Measurements from ENCODE around the gene NINJ2.

NINJ2 gene

GRCh38 chr12:569091-569676, 94.1 kb downstream of the NINJ2 start:
- DNase-seq (ENCODE audit: low read depth) = no peak

- DNase-seq (ENCODE audit: low read depth) = no peak
Observed at GRCh38 chr12:568486-568885, 94.8 kb downstream of the NINJ2 start.

- no peak for DNase-seq (ENCODE audit: low read depth)
Observed at GRCh38 chr12:565589-566105, 97.6 kb downstream of the NINJ2 start.

DNA sequence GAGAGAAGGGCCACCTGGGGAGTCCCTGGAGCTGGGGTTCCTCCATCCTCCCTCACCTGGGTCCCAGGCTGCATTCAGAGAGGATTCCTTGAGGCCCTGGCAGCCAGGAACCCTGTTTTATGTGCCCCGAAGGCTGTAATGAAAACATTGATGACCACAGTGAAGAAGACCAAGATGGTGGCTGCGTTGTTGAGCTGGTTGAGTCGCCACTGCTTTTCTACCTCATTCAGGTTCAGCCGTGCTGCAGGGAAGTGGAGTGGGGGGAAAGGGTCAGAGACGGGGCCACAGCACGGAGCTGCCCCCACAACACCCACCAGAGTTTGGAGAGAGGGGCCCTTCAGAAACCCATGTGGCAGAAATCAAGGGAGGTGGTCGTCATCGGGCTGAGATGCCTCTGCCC, 98.1 kb downstream of the NINJ2 start:
- DNase-seq (ENCODE audit: low read depth) = no peak

GRCh38 chr12:563787-564298, 99.4 kb downstream of the NINJ2 start:
- no peak for DNase-seq (ENCODE audit: low read depth)

DNA sequence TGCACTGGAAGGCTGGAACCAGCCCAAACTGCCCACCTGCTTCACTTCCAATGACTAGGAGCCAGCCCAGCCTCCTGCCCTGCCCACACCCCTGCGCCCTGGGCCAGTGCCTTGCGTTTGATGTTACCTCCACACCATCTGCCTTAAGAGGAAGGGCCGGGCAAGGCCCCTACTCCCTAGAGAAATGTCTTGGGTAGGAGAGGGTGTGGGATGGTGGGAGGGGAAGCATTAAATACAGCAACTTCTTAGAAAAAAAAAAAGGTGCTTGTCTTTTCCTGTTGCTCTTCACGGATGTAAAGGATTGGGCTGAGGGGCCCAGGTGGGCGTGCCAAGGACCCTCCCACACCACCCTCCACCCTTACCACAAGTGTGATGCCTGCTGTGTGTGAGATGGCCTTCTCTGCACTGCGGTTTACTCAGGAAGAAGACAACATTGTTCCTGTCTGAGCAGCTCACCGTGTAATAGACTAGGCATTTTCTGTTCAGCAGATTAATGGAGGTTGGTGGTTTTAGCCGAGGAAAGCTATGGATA, 99.9 kb downstream of the NINJ2 start:
- peak; percentile 25 for DNase-seq (ENCODE audit: low read depth)

DNA sequence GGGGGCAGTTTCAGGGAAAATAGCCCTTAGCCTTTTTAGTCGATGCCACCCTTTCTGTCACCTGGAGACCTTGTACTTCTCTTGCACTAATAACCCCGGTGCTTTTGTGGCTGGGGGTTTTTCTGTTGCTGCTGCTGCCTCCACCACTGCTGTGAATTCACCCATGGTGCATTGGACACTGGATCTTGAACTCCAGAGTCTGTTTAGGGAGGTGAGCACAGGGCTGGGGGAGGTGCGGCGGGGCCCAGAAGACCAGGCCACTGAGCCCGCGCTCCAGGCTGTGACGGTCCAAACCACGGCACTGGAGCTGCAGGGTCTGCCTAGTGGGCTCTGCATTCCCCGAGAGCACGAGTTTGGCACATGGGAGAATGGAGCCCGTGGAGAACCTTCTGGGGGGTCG, 100.6 kb downstream of the NINJ2 start:
- DNase-seq (ENCODE audit: low read depth) = no peak

GRCh38 chr12:561908-562593, 101.2 kb downstream of the NINJ2 start:
- DNase-seq (ENCODE audit: low read depth) = no peak

DNA sequence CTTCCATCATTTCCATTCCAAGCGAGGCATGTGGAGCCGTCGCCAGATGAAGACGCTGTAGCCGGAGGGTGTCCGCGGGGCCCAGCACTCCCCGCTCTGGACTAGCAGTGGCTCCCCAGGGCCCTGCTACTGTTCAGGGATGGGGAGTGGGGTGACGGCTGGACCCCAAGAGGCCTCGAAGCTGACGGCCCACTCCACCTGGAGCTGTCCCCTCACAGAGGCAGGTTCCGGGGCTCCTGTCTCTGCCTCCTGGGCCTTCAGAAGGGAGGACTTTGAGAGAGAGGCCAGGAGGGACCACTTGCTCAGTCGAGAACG, 101.9 kb downstream of the NINJ2 start:
- no peak for DNase-seq (ENCODE audit: low read depth)

DNA sequence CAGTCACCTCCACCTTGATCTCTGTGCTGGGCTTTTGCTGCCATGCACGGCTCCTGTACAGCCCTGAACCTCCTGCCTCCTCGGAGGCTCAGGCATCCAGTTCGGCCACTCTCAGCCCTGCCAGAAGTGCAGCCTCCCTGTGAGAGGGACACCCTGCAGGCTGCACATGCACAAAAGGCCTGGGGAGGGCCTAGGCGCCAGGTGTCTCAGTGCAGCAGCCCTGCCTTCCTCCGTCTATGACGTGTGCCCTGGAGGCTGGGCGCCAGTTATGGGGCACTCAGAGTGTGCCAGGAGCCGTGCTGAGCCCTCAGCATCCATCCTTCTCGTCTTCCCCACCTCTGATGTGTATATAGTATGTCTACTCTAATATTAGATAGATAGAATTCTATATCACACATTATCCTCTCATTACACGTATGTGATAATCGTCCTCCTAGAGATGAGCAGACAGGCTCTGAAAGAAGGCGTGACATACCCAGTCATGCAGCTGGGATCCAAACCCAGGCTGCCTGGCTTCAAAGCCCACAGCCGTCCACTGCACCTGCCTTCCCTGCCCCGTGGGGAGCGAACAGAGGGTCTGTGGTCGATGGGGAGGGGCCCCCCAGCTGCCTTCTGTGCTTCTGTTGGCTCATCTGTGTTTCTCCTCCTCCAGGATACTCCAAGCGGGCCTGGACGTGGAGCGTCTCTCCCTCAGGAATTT, 102.4 kb downstream of the NINJ2 start:
- DNase-seq (ENCODE audit: low read depth) = no peak

GRCh38 chr12:559906-560455, 103.3 kb downstream of the NINJ2 start:
- DNase-seq (ENCODE audit: low read depth) = no peak

DNA sequence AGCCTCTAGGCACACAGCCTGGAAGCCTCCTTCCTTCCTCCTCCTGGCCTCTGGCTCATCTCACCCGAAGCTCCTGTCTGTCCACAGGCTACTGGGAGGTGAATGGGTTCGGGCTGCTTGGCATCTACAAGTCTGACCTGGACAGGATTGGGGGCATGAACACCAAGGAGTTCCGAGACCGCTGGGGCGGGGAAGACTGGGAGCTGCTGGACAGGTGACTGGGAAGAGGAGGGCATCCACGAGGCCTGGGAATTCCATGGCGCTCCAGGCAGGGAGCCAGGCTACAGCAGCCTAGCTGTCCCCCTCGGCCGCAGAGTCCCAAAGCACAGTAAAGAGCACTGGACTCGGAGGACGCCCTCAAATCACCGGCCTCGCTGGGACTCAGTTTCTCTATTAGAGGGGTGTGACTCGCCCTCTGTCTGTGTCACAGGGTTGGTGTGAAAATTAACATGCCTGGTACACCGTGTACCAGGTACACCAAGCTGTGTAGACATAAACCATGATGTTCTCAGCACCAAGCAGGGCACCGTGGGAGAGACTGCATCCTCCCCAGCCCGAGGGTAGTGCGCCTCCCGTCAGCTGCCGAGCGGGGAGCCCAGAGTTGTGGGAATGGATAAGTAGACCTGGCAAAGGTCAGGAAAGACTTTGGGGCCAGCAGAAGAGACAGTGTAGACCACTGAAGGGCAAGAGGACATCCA, 103.9 kb downstream of the NINJ2 start:
- no peak for DNase-seq (ENCODE audit: low read depth)

GRCh38 chr12:558580-558979, 104.7 kb downstream of the NINJ2 start:
- no peak for DNase-seq (ENCODE audit: low read depth)

DNA sequence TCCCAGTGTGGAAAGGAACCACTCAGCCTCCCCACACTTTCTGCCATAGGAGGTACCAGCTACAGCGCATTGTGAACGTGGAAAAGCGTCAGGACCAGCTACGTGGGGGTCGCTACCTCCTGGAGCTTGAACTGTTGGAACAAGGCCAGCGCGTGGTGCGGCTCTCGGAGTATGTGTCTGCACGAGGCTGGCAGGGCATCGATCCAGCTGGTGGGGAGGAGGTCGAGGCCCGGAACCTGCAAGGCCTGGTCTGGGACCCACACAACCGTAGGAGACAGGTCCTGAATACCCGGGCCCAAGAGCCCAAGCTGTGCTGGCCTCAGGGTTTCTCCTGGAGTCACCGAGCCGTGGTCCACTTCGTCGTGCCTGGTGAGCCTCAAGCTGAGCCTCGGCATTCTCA, 106.7 kb downstream of the NINJ2 start:
- no peak for DNase-seq (ENCODE audit: low read depth)

DNA sequence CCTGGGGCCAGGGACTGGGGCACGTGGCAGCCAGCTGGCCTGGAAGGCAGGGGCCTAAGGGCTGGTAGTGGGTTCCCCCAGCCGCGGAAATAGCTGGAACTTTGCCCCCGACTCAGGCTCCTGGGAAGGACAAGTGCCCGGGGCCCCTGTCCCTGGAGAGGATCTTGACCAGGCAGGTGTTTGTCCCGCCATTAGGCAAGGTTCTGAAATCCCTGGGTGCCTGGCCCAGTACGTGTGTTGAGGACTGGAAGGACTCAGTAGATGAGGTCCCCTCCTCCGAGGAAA, 109.3 kb downstream of the NINJ2 start:
- no peak for DNase-seq (ENCODE audit: low read depth)

- DNase-seq (ENCODE audit: low read depth) = no peak
Observed at GRCh38 chr12:553216-554000, 109.8 kb downstream of the NINJ2 start.

- no peak for DNase-seq (ENCODE audit: low read depth)
Observed at GRCh38 chr12:552466-552865, 110.8 kb downstream of the NINJ2 start.

DNA sequence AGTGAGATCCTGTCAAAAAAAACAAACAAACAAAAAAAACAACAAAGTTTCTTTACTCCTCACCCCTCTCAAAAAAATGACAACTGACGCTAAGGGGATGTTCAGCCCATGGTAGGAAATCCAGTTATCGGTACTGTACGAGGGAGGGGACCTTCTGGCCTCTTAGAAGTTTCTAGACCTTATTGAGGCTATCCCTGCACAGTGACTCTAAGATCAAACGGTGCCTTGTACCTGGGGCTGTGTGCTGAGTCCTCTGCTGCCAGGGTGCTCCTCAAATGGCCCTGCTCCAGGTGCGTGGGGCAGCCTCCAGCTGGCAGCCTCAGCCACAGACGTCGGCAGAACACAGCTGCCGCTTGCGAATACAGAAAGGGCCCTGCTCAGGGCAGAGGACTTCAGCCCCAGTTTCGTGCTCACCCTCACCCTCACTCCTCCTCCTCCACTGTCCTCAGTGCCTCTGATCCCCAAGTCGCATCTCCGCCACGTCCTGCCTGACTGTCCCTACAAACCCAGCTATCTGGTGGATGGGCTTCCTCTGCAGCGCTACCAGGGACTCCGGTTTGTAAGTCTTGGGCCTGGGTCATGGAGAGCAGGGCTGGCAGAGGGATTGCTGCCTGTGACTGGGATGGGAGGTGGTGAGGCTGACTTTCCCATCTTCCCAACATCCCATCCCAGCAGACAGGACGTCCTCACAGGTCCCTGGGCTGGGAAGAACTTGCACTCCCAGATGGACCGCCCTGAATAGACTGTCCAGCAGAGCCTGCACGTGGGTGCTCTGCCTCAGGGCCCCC, 112.6 kb downstream of the NINJ2 start:
- DNase-seq (ENCODE audit: low read depth) = no peak

- DNase-seq (ENCODE audit: low read depth) = no peak
Observed at GRCh38 chr12:549476-550082, 113.7 kb downstream of the NINJ2 start.

DNA sequence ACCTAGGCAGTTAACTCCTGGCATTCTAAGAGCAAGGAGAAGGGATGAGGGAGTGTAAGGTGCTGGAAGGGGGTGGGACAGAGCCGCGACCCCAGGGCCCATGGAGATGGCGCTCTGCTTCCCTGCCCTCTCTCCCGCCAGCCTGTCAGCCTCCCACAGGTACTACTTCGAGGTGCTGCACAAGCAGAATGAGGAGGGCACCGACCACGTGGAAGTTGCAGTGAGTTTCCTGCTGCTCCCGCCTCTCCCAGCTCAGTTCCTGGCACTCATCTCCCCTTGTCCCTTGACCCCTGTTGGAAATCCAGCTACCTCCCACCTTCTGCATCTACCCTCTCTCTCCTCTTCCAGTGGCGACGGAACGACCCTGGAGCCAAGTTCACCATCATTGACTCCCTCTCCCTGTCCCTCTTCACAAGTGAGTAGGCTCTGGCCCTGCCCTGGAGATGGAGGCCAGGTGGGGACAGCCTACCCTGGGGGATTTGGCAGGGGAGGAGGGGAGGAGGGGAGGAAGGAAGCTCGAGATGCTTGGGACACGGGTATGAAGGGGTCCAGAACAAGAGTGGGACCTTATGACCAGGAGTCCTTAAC, 115.3 kb downstream of the NINJ2 start:
- DNase-seq (ENCODE audit: low read depth) = no peak
